ENCODE data around the gene IQCK. TPM values are rescaled to one million over a fixed set of nuclear protein-coding genes. Genes with fewer than 3 reads are reported as not detected.
A peak's percentile ranks its signal among the peaks of the same experiment; 100 is the strongest.

The IQCK gene
- total RNA-seq, 2 experiments from 2014 or later = 1.6 to 2.1 TPM

DNA sequence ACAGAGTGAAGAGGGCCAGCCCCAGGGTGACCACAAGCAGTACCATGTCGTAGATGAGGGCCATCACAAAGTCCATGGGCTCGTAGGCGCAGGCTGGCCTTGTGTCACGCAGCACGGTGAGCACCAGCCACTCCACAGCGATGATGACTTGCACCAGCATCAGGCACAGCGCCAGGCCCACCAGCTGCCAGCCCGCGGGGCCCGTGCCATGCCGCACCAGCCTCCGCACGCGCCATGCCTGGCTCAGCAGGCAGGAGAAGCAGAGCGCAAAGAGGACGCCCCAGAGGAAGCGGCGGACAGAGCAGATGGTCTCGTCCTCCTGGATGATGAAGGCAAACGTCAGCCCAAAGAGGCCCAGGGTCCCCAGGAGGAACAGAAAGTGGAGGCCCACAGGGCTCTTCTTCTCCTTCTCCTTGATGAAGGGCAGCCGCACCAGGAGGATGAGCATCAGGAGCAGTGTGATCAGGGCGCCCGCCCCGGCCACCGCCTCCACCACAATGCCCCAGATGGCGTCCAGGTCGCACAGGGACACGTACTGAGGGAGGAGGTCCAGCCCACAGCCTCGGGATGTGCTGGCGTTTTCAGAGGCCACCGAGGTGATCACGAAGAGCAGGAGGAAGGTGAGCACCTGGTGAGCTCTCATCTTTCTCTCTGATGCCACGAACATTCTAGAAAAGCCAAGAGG lies 154.2 kb downstream of the IQCK start:
- DNase-seq (no peak), ATAC-seq (ENCODE audit: low read depth) (no peak)
- Mint-ChIP-seq H3K27me3 (peaks cover 6% of the 10 kb centered on the region), H3K9me3 (no peaks in the 10 kb centered on the region), H3K4me3 (no peak overlapping the region), H3K27ac (no peak overlapping the region), H3K4me1 (peaks cover 4% of the 10 kb centered on the region), H3K36me3 (no peaks in the 10 kb centered on the region)
- POLR2A ChIA-PET = no interaction called here

DNA sequence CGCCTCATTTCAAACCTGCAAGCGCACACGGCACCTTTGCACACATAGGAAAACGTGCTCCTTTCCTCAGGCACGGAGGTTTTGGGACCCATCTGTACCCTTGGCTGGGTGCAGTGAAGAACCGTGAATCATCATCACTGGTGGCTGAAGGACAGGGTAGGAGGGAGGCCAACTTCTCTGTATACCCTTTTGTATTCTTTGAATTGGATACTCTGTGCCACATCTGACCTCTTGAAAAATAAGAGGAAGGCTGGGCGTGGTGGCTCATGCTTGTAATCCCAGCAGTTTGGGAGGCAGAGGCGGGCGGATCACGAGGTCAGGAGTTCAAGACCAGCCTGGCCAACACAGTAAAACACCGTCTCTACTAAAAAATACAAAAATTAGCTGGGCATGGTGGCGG lies 154.9 kb downstream of the IQCK start:
- H3K27ac Mint-ChIP-seq = no peak overlapping the region
- H3K9me3 Mint-ChIP-seq = no peaks in the 10 kb centered on the region
- H3K36me3 Mint-ChIP-seq = no peaks in the 10 kb centered on the region
- H3K4me3 Mint-ChIP-seq = no peak overlapping the region
- H3K4me1 Mint-ChIP-seq = peaks cover 4% of the 10 kb centered on the region
- ATAC-seq (ENCODE audit: low read depth) (no peak), DNase-seq (no peak)
- peaks cover 6% of the 10 kb centered on the region for H3K27me3 Mint-ChIP-seq
- POLR2A ChIA-PET = no interaction called here

DNA sequence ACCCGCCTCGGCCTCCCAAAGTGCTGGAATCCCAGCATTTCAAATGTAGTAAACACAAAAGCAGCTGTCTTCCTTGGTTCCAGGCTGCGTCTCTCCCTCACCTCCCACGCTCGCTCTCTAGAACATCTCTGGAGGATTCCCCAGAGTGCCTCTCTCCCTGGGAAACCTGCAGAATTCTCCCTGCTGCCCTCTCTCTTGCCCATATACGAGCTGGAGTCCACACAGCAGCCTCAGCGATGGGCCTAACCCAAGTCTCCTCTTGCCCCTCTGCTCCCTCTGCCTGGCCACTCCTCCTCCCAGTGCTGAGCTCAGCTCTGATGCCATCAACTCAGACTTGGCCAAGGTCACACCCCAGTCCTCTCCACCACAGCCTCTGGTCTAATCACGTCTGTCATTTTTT lies 156.0 kb downstream of the IQCK start:
- ATAC-seq (ENCODE audit: low read depth) = no peak
- POLR2A ChIA-PET = no interaction called here
- peaks cover 6% of the 10 kb centered on the region for H3K27me3 Mint-ChIP-seq
- H3K9me3 Mint-ChIP-seq = no peaks in the 10 kb centered on the region
- H3K36me3 Mint-ChIP-seq = no peaks in the 10 kb centered on the region
- H3K4me1 Mint-ChIP-seq = peaks cover 4% of the 10 kb centered on the region
- H3K4me3 Mint-ChIP-seq = no peak overlapping the region
- no peak for DNase-seq
- H3K27ac Mint-ChIP-seq = no peak overlapping the region

DNA sequence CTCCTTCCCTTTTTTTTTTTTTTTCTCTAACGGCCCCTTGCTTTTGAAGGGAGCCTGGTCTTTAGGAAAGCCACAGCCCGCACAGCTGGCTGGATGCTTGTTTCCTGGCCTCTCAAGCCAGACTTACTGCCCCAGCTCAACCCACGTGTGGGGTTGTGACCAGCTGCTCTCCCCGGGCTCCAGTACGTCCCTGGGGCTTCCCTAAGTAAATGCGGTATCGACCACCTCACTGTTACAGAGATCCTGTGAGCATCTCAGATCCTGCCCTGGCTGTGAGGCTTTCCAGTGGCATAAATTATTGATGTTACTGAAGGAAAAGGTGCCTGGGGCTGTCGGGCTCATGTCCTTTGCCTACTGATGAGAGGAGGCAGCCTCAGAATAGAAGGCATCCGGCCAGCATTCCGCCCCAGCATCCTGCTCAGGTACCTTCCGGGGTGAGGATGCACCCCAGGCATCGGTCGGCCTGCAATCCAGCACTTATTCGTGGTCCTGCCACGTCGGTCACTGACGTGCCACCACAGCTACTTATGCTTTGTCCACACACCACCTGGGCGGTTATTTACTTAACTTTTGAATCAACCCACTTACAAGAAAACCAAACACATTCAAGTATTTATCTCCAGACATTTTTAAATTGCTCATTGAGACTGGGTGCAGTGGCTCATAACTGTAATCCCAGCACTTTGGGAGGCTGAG lies 156.9 kb downstream of the IQCK start:
- Mint-ChIP-seq H3K4me3 (no peak overlapping the region), H3K4me1 (peaks cover 4% of the 10 kb centered on the region), H3K36me3 (no peaks in the 10 kb centered on the region), H3K9me3 (no peaks in the 10 kb centered on the region), H3K27ac (no peak overlapping the region), H3K27me3 (peaks cover 6% of the 10 kb centered on the region)
- no peak for ATAC-seq (ENCODE audit: low read depth)
- no peak for DNase-seq
- POLR2A ChIA-PET = no interaction called here

DNA sequence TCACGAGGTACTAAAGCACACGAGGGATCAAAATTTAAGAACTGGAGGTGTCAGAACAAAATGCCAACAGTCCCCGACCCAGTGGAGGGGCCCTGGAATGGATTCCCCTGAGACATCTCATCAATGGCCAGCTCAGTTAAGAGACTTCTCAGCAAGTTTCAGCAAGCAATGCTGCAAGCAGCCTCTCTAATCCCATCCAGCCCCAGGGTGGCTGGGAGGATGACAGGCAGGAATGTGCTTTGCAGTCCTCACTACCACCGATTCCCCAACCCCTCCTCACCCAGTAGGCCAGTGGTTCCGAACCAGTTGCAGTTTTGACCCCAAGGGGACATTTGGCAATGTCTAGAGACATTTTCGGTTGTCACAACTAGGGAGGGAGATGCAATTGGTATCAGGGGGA lies 157.8 kb downstream of the IQCK start:
- Mint-ChIP-seq H3K4me3 (no peak overlapping the region), H3K36me3 (no peaks in the 10 kb centered on the region), H3K27me3 (peaks cover 6% of the 10 kb centered on the region), H3K4me1 (peaks cover 2% of the 10 kb centered on the region), H3K27ac (no peak overlapping the region), H3K9me3 (no peaks in the 10 kb centered on the region)
- DNase-seq (no peak), ATAC-seq (ENCODE audit: low read depth) (no peak)
- POLR2A ChIA-PET = no interaction called here

DNA sequence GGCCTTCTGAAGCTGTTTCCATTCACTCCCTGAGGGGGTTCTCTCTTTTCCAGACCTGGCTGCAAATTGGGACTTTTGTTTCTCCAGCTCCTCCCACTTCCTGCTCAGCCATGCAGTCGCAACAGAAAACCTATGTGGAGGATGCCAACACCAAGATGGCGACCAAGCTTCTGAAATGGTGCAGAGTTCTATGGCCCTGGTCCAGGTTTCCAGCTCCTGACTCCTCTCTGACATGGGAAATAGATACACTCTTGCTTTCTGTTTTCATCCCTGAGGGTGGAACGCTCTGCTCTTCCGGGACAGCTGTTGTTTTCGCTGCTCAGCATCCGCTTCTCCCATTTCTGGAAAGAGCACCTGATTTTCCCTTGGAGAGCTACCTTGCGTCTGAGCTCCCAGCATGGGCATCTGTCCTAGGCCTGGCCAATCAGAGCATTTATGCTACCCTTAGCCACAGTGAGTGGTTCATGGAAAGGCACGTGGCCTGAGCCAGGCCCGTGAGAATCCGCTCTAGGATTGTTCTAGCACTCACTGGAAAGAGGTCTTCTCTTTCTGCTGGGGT lies 158.5 kb downstream of the IQCK start:
- ATAC-seq (ENCODE audit: low read depth) = no peak
- POLR2A ChIA-PET = interaction anchor here (0.5 kb wide), 1 partner anchor 155 kb away, joined by 3 read pairs; no protein-coding TSS in a partner anchor
- Mint-ChIP-seq H3K9me3 (no peaks in the 10 kb centered on the region), H3K27me3 (peaks cover 11% of the 10 kb centered on the region), H3K4me1 (peaks cover 2% of the 10 kb centered on the region), H3K4me3 (no peak overlapping the region), H3K36me3 (no peaks in the 10 kb centered on the region), H3K27ac (no peak overlapping the region)
- DNase-seq = no peak

DNA sequence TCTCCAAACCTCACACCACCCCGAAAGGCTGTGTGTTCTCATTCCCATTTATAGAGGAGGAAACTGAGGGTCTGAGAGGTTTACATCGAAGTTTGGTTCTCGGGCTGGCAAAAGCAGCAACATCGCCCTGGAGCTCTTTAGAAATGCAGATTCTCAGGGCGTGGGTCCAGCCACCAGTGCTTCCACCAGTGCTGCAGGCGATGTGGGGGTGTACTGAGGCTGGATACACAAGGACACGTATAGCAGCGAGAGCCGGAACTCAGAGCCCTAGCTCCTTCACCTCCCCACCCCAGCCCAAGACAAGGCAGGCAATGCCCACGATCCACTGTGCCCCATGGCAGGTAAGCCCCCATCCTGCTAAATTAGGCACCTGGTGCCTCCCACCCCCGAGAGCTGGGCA lies 160.7 kb downstream of the IQCK start:
- H3K27me3 Mint-ChIP-seq = peaks cover 30% of the 10 kb centered on the region
- H3K36me3 Mint-ChIP-seq = no peaks in the 10 kb centered on the region
- no peak overlapping the region for H3K27ac Mint-ChIP-seq
- POLR2A ChIA-PET = no interaction called here
- no peaks in the 10 kb centered on the region for H3K9me3 Mint-ChIP-seq
- no peak for DNase-seq
- no peak overlapping the region for H3K4me3 Mint-ChIP-seq
- no peak for ATAC-seq (ENCODE audit: low read depth)
- peaks cover 2% of the 10 kb centered on the region for H3K4me1 Mint-ChIP-seq

DNA sequence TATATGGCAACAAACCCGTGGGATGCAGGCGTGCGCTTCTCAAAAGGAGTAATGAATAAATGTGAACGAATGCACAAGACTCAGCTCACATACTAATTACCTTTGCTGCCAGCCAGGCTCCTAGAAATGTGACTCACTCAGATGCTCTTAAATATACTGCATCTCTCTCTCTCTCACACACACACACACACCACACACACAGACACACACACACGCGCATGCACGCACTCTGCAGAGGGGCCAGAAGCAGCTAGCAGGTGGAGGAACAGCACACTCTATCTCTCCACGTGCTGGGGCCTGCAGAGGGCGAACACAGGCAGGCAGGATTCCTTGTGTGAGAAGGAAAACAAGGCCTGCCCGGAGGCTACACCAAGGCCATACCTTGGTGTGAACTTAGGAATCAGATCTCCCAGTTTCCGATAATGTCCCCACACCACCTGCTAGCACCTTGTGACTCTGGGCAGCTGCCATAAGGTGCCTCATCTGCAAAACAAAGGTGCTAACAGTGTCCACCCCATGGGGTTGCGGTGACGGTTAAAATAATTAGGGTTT lies 161.2 kb downstream of the IQCK start:
- Mint-ChIP-seq H3K36me3 (no peaks in the 10 kb centered on the region), H3K27ac (no peak overlapping the region), H3K9me3 (no peaks in the 10 kb centered on the region), H3K27me3 (peaks cover 29% of the 10 kb centered on the region), H3K4me3 (no peak overlapping the region), H3K4me1 (peaks cover under 1% of the 10 kb centered on the region)
- POLR2A ChIA-PET = no interaction called here
- ATAC-seq (ENCODE audit: low read depth) = no peak
- no peak for DNase-seq

DNA sequence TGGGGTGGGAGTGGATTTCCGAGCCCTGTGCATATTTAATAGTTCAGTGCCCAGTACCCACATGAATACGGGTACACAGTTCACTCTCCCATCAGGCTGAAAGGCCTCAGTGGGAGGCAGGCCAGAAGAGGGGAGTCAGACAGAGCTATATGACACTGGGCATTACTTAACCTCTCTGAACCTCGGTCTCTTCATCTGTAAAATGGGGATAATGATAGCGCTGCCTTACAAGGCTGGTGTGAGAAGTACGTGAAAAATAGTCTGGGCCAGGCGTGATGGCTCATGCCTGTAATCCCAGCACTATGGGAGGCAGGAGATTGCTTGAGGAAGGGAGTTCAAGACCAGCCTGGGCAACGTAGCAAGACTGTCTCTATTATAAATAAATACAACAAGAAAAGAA lies 163.0 kb downstream of the IQCK start:
- Mint-ChIP-seq H3K4me1 (peaks cover 10% of the 10 kb centered on the region), H3K36me3 (no peaks in the 10 kb centered on the region), H3K9me3 (no peaks in the 10 kb centered on the region), H3K4me3 (no peak overlapping the region), H3K27ac (no peak overlapping the region), H3K27me3 (peaks cover 41% of the 10 kb centered on the region)
- DNase-seq (no peak), ATAC-seq (ENCODE audit: low read depth) (no peak)
- POLR2A ChIA-PET = no interaction called here

DNA sequence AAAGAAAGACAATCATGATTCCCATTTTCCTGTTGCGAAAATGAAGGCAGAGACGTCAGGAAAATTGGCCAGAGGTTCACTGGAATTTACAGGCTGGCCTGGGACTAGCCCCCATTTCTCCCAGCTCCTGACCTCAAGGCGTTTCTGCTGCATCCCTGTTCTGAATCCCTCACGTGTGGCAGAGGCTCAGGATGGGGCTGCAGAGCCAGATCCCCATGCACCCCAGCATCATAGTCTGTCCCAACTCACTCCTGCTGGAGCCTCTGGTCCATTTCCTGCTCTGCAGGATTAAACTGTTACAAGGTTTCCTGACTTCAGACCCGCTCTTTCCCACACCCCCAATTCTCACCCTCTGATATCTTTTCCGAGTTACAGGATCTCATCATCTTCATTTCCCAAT lies 163.7 kb downstream of the IQCK start:
- H3K4me3 Mint-ChIP-seq = no peak overlapping the region

DNA sequence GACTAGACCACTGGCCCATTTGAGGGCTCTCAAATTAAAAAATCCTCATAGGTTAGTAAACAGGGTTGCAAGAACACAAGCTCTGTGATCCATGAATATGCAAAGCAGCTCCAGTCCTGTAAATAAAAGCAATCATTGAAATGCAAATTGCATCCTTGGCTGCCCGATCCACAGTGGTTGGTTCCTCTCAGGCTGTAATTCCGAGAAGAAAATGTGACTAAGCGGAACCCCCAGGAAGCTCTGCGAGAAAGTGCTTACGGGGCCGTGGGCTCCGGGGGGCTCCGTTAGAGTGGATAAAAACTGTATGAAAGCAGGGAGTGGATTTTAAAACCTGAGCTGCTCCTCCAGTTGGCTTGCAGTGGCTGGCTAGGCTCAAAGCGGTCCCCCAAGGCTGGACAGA lies 164.1 kb downstream of the IQCK start:
- no peak for DNase-seq
- H3K27ac Mint-ChIP-seq = no peak overlapping the region
- ATAC-seq (ENCODE audit: low read depth) = no peak
- POLR2A ChIA-PET = no interaction called here
- H3K36me3 Mint-ChIP-seq = no peaks in the 10 kb centered on the region
- no peak overlapping the region for H3K4me3 Mint-ChIP-seq
- H3K4me1 Mint-ChIP-seq = peaks cover 16% of the 10 kb centered on the region
- H3K27me3 Mint-ChIP-seq = peaks cover 44% of the 10 kb centered on the region
- no peaks in the 10 kb centered on the region for H3K9me3 Mint-ChIP-seq

More for the DNA sequence above, 163.7 kb downstream of the IQCK start:
- Mint-ChIP-seq H3K27ac (no peak overlapping the region), H3K4me1 (peaks cover 16% of the 10 kb centered on the region), H3K27me3 (peaks cover 44% of the 10 kb centered on the region), H3K36me3 (no peaks in the 10 kb centered on the region), H3K9me3 (no peaks in the 10 kb centered on the region)
- POLR2A ChIA-PET = no interaction called here
- no peak for ATAC-seq (ENCODE audit: low read depth)
- DNase-seq = no peak

DNA sequence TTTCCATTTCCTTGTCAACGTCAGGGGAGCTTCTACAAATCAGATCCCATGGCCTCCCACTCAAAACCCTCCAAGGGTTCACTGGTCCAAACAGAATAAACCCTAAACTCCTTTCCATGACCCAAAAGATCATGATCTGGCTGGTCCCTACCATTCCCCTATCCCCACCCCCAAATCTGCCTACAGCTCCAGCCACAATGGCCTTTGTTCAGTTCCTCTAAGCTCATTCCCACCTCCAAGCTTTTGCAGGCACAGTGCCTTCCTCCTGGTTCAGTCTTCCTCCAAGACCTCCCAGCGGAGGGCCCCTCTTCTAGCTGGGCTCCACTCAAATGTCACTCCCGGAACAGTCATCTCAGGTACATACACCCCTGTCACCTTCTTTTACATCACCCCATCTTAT lies 164.6 kb downstream of the IQCK start:
- Mint-ChIP-seq H3K27ac (no peak overlapping the region), H3K4me3 (no peak overlapping the region)
- no peak for DNase-seq

DNA sequence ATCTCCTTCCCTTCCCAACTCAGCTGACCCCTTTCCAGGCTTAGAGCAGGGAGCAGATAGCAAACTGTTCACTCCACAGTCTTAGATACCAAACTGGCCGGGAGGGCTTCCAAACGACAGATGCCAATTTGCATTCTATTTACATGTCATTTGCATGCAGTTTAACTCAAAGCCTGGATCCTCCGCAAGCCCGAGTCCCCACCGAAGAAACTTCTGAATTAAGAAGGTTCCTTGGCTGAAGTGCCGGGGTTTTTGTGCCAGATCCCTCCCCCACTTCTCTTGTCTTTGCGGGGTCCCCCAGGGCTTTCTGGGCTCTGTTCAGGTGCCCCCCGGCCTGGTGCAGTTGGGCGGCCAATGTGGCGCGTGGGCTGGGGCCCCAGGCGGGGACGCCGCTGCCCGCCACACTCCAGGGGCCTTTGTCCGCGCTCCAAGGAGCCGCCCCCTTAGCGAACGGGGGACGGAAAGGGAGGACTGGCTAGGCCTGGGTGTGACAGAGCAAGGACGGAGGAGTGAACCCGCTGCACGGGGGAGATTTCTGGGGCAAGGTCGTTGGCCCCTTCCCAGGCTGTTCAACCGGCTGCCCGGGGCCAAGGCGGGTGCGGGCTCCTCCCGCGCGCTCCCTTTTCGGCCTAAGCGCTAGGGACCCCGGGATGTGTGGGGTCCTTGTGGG lies 165.4 kb downstream of the IQCK start:
- POLR2A ChIA-PET = no interaction called here
- DNase-seq = no peak
- H3K9me3 Mint-ChIP-seq = no peaks in the 10 kb centered on the region
- peak overlapping the region; percentile 18 for H3K27ac Mint-ChIP-seq
- peaks cover 16% of the 10 kb centered on the region for H3K4me1 Mint-ChIP-seq
- no peak for ATAC-seq (ENCODE audit: low read depth)
- peaks cover 44% of the 10 kb centered on the region for H3K27me3 Mint-ChIP-seq
- no peaks in the 10 kb centered on the region for H3K36me3 Mint-ChIP-seq
- H3K4me3 Mint-ChIP-seq = no peak overlapping the region

More for the DNA sequence above, 164.6 kb downstream of the IQCK start:
- POLR2A ChIA-PET = no interaction called here
- no peak for ATAC-seq (ENCODE audit: low read depth)
- H3K4me1 Mint-ChIP-seq = peaks cover 16% of the 10 kb centered on the region
- H3K9me3 Mint-ChIP-seq = no peaks in the 10 kb centered on the region
- H3K27me3 Mint-ChIP-seq = peaks cover 44% of the 10 kb centered on the region
- H3K36me3 Mint-ChIP-seq = no peaks in the 10 kb centered on the region

Data from activated naive CD8-positive, alpha-beta T cell treated with anti-CD3 and anti-CD28 coated beads, Interleukin-2, amount 10 ng/mL, durations not matched to agents 7 days and 5 days (primary cell).